Motor neuron (in vitro differentiated cells): ENCODE results near the gene TLR1. TPM values are rescaled to one million over a fixed set of nuclear protein-coding genes. Genes with fewer than 3 reads are reported as not detected.
"Not testable (repeated sequence)": the region's sequence is repeated elsewhere in the genome, so short reads cannot be mapped to it uniquely, and the experiment has no call there.

ENCODE experiments used
- ATAC-seq, 8 experiments: fragments of 200-7000 bp; cut with Tn5 transposase; replicated peaks in 6 of 8; 2 replicates each; pipeline ENCODE4 v1.8.0; 2021; ENCODE audit warnings: mild to moderate bottlenecking in 8 of 8, moderate library complexity in 8 of 8
- H3K27ac ChIP-seq, 2 donors: fragments of 250-450 bp; sonication (Bioruptor Pico); 2 replicates each; pipeline ENCODE4 v1.9.0; 2021; ENCODE audit warnings: antibody characterized with exemption in 2 of 2, mild to moderate bottlenecking in 2 of 2, moderate library complexity in 1 of 2
- H3K4me1 ChIP-seq, 2 donors: fragments of 250-450 bp; sonication (Bioruptor Pico); replicated peaks in 1 of 2; 2 replicates each; pipeline ENCODE4 v1.6.1; 2021; ENCODE audit warnings: antibody characterized with exemption in 2 of 2, mild to moderate bottlenecking in 2 of 2, moderate library complexity in 1 of 2
- H3K4me3 ChIP-seq, 5 donors: fragments of 250-450 bp; sonication (Bioruptor Pico); 2 replicates each; pipeline ENCODE4 v1.9.0; 2021; ENCODE audit warnings: antibody characterized with exemption in 5 of 5, mild to moderate bottlenecking in 5 of 5, moderate library complexity in 4 of 5
- WGBS, 10 experiments: fragments of 450-650 bp; shearing (Covaris generic); methylation state at CpG; one replicate each; pipeline ENCODE4 v1.0.0; 2022; 5-methylcytosine and 5-hydroxymethylcytosine counted together
- in situ Hi-C, 9 experiments: fragments of 400-800 bp; cut with MboI; loops; one replicate each; pipeline ENCODE4 v1.15.0; 2021; ENCODE audit warnings: low sequenced_read_pairs in 9 of 9, low pct_unique_long_range_greater_than_20kb in 2 of 9; ENCODE audit not compliant: unreplicated experiment in 9 of 9
- total RNA-seq, 8 experiments: library from RNA; unstranded; fragments of 300-600 nt; gene quantifications; 2 replicates each; pipeline versions ENCODE4 v1.2.3 to v1.2.4, GENCODE V29; 2022

The TLR1 gene
- total RNA-seq, 8 experiments from 2014 or later: 0.23 to 4.6 (median 0.85) TPM; not detected in 2

DNA sequence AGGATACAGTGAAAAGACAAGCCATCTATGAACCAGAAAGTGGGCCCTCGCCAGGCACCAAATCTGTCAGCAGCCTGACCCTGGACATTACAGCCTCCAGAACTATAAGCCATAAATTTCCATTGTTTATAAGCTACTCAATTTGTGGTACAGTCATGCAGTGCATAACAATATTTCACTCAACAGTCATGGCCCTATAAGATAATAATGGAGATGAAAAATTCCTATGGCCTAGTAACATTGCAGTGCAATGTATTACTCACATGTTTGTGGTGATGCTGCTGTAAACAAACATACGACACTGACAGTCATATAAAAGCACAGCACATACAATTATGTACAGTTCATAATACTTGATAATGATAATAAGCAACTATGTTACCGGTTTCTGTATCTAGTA lies 17.1 kb upstream of the TLR1 start:
- ATAC-seq: peak in 1 of 8 experiments; percentile 7
- no peak overlapping the region for H3K4me3 ChIP-seq
- 40 to 100% (median 90%) methylated on average over 1 to 3 of the region's 3 CpGs; no CpG with 5 or more reads in 3 of the 10 experiments for WGBS, 10 experiments
- in situ Hi-C loops: no loop called here
- no peaks in the 10 kb centered on the region for H3K4me1 ChIP-seq
- no peak overlapping the region for H3K27ac ChIP-seq

DNA sequence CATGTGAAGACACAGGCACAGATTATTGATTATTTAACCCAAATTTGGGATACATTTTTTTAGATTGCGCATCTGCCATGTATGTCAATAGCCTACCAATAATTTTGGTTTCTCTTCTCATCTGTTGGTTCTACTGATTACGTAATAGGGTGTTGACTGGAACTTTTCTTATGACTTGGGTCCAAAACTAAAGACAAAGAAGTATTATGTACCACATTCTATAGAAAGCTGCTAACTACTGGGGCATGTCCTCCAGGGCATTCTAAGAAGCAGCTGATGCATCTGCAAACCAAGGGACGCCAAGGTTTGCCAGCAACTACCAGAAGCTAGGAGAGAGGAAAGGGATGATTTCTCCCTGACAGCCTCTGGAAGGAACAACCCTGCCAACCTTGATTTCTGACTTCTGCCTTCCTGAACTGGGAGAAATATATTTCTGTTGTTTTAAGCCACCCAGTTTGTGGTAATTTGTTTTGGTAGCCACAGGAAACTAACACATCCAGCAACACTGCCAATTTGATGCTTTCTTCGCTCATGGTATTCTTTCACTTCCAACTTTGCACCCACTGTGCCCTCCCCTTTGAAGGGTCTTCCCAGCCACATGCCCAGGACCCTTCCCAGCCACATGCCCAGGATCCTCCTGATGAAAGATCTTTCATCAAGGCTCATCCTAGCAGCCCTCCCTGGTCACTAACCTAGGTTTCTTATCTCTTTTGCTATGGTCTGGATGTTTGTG lies 15.9 kb upstream of the TLR1 start:
- 52 to 100% (median 84%) methylated on average over 1 to 4 of the region's 4 CpGs for WGBS, 10 experiments
- in situ Hi-C loops: no loop called here
- Histone ChIP-seq H3K4me3 (no peak overlapping the region), H3K27ac (no peak overlapping the region), H3K4me1 (no peaks in the 10 kb centered on the region)
- ATAC-seq: no peak

DNA sequence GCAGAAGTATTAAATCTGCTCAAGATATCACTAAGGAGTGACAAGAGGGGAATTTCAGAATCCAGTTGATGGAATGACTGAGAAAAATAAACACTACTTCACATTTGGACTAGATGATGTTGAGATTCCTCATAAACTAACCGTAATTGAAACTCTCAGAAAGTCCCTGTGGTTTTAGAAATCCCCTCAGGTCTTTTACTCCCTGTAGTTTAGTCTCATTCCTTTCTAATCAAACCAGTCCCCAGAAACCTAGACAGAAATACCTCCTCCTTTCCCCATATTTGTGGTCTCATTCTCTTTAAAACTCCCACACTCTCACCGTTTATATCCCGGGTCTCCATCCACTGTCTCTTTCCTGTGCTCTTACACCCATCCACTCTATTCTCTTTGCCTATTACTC lies 15.0 kb upstream of the TLR1 start:
- ATAC-seq: no peak

DNA sequence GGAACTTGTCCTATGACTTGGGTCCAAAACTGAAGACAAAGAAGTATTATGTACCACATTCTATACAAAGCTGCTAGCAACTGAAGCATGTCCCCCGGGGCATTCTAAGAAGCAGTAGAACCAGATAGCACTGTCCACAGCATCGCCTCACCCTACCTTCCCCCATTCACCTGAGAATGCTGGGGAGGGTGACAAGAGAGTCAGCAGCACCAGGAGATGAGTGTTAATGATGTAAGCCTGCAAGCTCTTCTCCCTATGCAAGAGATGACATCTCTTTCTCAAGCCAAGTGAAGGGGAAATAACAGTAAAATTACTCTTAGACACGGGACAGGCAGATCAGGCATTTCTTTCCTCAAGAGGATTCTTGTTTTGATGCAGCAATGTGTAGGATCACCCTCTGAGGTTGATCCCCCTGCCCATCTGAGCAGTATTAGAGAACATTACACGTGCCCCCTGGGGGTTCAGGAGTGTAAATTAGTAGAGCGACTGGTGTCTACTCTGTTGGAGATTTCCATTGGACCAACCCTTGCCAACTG lies 13.9 kb upstream of the TLR1 start:
- in situ Hi-C loops: no loop called here

More for the DNA sequence above, 15.0 kb upstream of the TLR1 start:
- Histone ChIP-seq H3K27ac (no peak overlapping the region), H3K4me1 (no peaks in the 10 kb centered on the region), H3K4me3 (no peak overlapping the region)
- in situ Hi-C loops: no loop called here
- 0 to 100% (median 89%) methylated on average over 1 to 3 of the region's 3 CpGs for WGBS, 10 experiments

DNA sequence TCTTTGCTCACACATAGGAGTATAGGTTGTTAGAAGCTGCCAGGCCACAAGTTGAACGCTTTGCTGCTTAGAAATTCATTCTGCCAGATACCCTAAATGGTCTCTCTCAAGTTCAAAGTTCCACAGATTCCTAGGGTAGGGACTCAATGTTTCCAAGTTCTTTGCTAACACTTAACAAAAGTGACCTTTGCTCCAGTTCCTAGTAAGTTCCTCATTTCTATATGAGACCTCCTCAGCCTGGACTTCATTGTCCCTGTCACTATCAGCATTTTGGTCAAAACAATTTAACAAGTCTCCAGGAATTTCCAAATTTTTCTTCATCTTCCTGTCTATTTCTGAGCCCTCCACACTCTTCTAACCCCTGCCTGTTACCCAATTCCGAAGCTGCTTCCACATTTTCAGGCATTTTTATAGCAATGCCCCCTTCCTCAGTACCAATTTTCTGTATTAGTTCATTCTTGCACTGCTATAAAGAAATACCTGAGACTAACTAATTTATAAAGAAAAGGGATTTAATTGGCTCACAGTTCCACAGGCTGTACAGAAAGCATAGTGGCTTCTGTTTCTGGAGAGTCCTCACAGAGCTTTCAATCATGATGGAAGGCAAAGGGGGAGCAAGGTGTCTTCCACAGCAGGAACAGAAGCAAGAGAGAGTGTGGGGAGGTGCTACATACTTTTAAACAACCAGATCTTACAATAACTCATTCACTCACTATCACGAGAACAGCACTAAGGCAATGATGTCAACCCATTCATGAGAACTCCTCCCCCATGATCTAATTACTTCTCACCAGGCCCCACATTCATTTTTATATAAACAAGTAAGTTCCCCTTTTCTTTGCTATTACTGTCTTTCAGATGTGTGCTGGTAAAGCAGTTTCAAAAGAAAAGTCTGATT lies 11.5 kb upstream of the TLR1 start:
- peak in 5 of 8 experiments; percentile 69 to 89 (median 82) for ATAC-seq
- Histone ChIP-seq H3K27ac (no peak overlapping the region), H3K4me3 (no peak overlapping the region), H3K4me1 (no peaks in the 10 kb centered on the region)
- 37 to 86% (median 48%) methylated on average over 2 to 3 of the region's 3 CpGs; no CpG with 5 or more reads in 2 of the 10 experiments for WGBS, 10 experiments
- in situ Hi-C loops: no loop called here

More for the DNA sequence above, 13.9 kb upstream of the TLR1 start:
- ATAC-seq: peak in 1 of 8 experiments; percentile 25
- 43 to 100% (median 91%) methylated on average over 1 to 4 of the region's 5 CpGs; no CpG with 5 or more reads in 4 of the 10 experiments for WGBS, 10 experiments
- Histone ChIP-seq H3K4me1 (no peaks in the 10 kb centered on the region), H3K4me3 (no peak overlapping the region), H3K27ac (no peak overlapping the region)

DNA sequence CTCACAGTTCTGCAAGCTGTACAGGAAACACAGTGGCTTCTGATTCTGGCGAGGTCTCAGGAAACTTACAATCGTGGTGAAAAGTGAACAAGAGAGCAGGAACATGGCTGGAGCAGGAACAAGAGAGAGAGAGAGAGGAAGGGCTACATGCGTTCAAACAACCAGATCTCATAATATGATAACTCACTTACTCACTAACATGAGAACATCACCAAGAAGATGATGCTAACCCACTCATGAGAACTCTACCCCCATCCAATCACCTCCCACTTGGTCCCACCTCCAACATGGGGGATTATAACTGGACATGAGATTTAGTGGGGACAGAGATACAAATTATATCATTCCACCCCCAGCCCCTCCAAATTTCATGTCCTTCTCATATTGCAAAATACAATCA lies 9.8 kb upstream of the TLR1 start:
- Histone ChIP-seq H3K27ac (no peak overlapping the region), H3K4me1 (no peaks in the 10 kb centered on the region), H3K4me3 (no peak overlapping the region)
- 39 to 100% (median 75%) methylated on average over 1 to 3 of the region's 3 CpGs for WGBS, 10 experiments
- ATAC-seq: no peak
- in situ Hi-C loops: no loop called here

DNA sequence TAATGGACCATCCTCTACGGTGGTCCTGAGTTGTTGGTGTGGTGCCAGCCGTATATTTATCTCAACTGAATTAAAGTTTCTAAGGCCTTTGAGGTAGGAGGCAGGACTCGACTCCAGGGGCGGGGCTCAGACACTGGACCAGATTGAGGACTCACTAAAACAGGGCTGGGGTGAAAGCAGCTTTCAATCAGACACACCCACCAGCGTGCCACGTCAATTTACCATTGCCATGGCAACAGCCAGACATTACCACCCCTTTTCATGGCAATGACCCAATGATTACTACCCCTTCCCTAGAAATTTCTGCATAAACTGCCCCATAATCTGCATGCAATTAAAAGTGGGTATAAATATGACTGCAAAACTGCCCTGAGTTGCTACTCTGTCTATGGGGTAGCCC lies 6.7 kb upstream of the TLR1 start:
- Histone ChIP-seq H3K4me3 (no peak overlapping the region), H3K4me1 (no peaks in the 10 kb centered on the region), H3K27ac (no peak overlapping the region)
- ATAC-seq: peak in 3 of 8 experiments; percentile 33 to 78 (median 46)
- 11 to 81% (median 76%) methylated on average over 1 to 6 of the region's 6 CpGs; no CpG with 5 or more reads in 1 of the 10 experiments for WGBS, 10 experiments
- in situ Hi-C loops: no loop called here

DNA sequence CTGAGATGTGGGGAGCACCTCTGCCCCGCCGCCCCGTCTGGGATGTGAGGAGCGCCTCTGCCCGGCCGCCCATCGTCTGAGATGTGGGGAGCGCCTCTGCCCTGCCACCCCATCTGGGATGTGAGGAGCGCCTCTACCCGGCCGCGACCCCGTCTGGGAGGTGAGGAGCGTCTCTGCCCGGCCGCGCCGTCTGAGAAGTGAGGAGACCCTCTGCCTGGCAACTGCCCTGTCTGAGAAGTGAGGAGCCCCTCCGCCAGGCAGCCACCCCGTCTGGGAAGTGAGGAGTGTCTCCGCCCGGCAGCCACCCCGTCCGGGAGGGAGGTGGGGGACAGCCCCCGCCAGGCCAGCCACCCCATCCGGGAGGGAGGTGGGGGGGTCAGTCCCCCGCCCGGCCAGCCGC lies 2.9 kb upstream of the TLR1 start:
- in situ Hi-C loops, ATAC-seq, H3K4me3 ChIP-seq, H3K4me1 ChIP-seq, H3K27ac ChIP-seq: not testable (repeated sequence)
- no CpG with 5 or more reads among the region's 29 CpGs for WGBS, 10 experiments

DNA sequence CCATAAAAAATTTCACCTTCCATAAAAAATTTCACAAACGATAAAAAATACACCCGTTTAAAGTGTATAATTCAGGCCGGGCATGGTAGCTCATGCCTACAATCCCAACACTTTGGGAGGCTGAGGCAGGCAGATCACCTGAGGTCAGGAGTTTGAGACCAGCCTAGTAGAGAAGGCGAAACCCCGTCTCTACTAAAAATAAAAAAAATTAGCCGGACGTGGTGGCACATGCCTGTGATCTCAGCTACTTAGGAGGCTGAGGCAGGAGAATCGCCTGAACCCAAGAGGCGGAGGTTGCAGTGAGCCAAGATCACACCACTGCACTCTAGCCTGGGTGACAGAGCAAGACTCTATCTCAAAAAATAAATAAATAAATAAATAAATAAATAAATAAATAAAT lies 1.7 kb upstream of the TLR1 start:
- H3K4me3 ChIP-seq, H3K27ac ChIP-seq, ATAC-seq, H3K4me1 ChIP-seq, in situ Hi-C loops: not testable (repeated sequence)
- 67 to 100% (median 83%) methylated on average over 1 to 9 of the region's 9 CpGs; no CpG with 5 or more reads in 2 of the 10 experiments for WGBS, 10 experiments

DNA sequence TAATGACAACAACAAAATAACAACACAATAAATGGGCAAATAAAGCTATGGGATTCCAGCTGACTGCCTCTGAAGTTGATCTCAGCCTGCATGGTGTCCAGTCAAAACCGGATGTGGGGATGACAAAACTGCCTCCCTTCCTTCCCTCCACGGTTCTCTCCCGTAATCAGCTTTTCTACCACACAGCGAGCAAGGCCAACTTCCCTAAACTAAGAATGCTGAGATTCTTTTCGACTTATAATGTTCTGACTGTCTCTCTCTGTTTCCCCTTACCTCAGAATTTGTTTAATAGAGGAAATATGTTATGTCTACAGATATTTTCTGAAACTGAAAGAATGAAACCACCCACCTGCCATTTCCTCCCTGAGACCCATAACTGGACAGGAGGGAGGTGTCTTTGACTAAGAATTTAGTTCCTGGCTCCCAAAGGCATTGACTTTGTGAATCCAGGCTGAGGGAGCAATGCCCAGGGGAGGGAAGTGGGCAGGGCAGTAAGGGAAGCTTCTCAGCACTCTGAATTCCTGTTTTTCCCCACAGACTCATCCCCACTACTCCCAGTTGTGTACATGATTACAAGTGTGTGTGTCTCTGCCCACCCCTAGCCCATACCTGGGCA lies 1.0 kb upstream of the TLR1 start:
- in situ Hi-C loops: no loop called here
- Histone ChIP-seq H3K4me3 (no peak overlapping the region), H3K4me1 (no peaks in the 10 kb centered on the region), H3K27ac (no peak overlapping the region)
- 15 to 100% (median 69%) methylated on average over 1 to 5 of the region's 5 CpGs; no CpG with 5 or more reads in 2 of the 10 experiments for WGBS, 10 experiments
- peak in 2 of 8 experiments; percentile 21 to 53 for ATAC-seq

DNA sequence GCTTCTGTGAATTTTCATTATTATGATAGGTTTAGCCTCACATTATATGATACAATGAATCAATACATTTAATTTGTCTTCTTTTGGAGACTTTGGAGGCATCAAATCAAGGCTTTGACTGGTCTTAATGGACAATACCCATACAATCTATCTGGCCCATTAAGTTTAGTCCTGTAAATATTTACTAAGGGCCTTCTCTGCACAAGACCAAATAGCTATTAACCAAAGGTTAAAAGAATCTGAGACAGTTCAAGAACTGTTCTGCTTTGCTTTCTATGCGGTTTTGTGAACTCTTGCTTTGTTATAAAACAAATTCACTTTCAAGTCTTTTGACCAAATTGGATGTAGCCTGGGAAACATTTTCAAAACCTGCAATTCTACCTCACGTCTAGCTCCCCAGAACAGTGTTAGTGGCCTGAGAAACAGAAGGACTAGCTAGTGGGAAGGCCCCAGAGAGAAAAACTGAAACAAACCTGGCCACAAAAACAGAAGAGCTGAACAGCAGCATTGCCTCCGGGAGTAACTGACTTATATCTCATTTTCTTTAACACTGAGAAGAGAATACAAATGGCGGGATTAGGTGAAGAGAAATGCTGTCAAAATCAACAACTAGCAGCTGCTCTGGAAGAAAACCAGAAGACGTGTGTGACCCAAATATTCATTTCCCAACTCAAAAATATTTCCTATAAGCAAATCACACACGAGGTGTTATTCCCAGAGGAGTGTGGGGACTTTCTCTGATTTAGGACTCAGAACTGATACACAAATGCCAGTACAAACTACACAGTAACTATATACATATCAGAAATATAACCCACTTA lies 548 bp downstream of the TLR1 start:
- ATAC-seq: peak in 2 of 8 experiments; percentile 18 to 86
- in situ Hi-C loops: no loop called here
- WGBS, 10 experiments: 10 to 88% (median 67%) methylated on average over 1 to 4 of the region's 6 CpGs; no CpG with 5 or more reads in 1 of the 10 experiments
- no peak overlapping the region for H3K4me3 ChIP-seq
- H3K4me1 ChIP-seq: no peaks in the 10 kb centered on the region
- H3K27ac ChIP-seq: no peak overlapping the region
